ENCODE results near the gene PPEF2. TPM values are rescaled to one million over a fixed set of nuclear protein-coding genes. Genes with fewer than 3 reads are reported as not detected.

Gene PPEF2
- polyA plus RNA-seq, 2 of the 4 experiments (the other 2 are of a cell fraction): 0.03 TPM; not detected in 1

- WGBS (ENCODE audit: missing lambda C conversion rate): 90% methylated on average over 5 of the region's 5 CpGs
- no peaks in the 10 kb centered on the region for H3K9me3 ChIP-seq
- POLR2A ChIA-PET: interaction anchor here (0.7 kb wide), 1 partner anchor 48 kb away, joined by 3 read pairs; no protein-coding TSS in a partner anchor
- no peaks in the 10 kb centered on the region for H3K4me1 ChIP-seq
- no peak for ATAC-seq
- TF ChIP-seq, protein P1, sequence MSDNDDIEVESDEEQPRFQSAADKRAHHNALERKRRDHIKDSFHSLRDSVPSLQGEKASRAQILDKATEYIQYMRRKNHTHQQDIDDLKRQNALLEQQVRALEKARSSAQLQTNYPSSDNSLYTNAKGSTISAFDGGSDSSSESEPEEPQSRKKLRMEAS (IDR thresholded peaks at IDR 0.05): no peak
- no peak for TF ChIP-seq RAD21 (conservative IDR thresholded peaks at IDR 0.05 in 1 of 2, IDR thresholded peaks at IDR 0.05 in 1 of 2)
- DNase-seq (ENCODE audit: low read depth in 1 of 2, low spot score in 1 of 2): no peak
- H3K27ac ChIP-seq: no peak overlapping the region
- FAIRE-seq: no peak
- CTCF ChIA-PET: interaction anchor here (0.8 to 2.0 kb wide), 2 partner anchors 12 to 14 kb away, joined by 3 to 6 read pairs; no protein-coding TSS in a partner anchor
- no peak overlapping the region for H3K4me3 ChIP-seq
- no peak overlapping the region for H3K4me2 ChIP-seq
These were observed 7.2 kb upstream of the PPEF2 start for GRCh38 chr4:75909405-75909804.

- FAIRE-seq (no peak), ATAC-seq (no peak), DNase-seq (ENCODE audit: low read depth in 1 of 2, low spot score in 1 of 2) (no peak)
- Histone ChIP-seq H3K4me2 (no peak overlapping the region), H3K9me3 (no peaks in the 10 kb centered on the region), H3K27ac (no peak overlapping the region), H3K4me3 (no peak overlapping the region), H3K4me1 (no peaks in the 10 kb centered on the region)
- POLR2A ChIA-PET: no interaction called here
- 47% methylated on average over 3 of the region's 3 CpGs for WGBS (ENCODE audit: missing lambda C conversion rate)
- CTCF ChIA-PET: interaction anchor here (0.8 to 4.0 kb wide), 2 partner anchors 7 to 13 kb away, joined by 3 to 16 read pairs; no protein-coding TSS in a partner anchor
- TF ChIP-seq FOSB (CRISPR knock-in tag; IDR thresholded peaks at IDR 0.05) (no peak), RARB (CRISPR knock-in tag; IDR thresholded peaks at IDR 0.05) (no peak), CBX2 (IDR thresholded peaks at IDR 0.05; ENCODE audit: borderline replicate concordance, low read depth) (no peak), RNF2 (IDR thresholded peaks at IDR 0.05; ENCODE audit: borderline replicate concordance, low read depth) (no peak), RAD21 (conservative IDR thresholded peaks at IDR 0.05 in 1 of 2, IDR thresholded peaks at IDR 0.05 in 1 of 2) (no peak), EHMT2 (IDR thresholded peaks at IDR 0.05; ENCODE audit: low read depth) (no peak), ZC3H11A (IDR thresholded peaks at IDR 0.05) (no peak), HOXB5 (CRISPR knock-in tag; IDR thresholded peaks at IDR 0.05) (no peak), FOXS1 (CRISPR knock-in tag; IDR thresholded peaks at IDR 0.05) (no peak), BCL3 (IDR thresholded peaks at IDR 0.05) (no peak), TP53 (CRISPR knock-in tag; IDR thresholded peaks at IDR 0.05) (no peak), CTCF (IDR thresholded peaks at IDR 0.05) (no peak), CHD2 (IDR thresholded peaks at IDR 0.05; ENCODE audit: low read length, partially characterized antibody) (no peak), ATOH8 (CRISPR knock-in tag; IDR thresholded peaks at IDR 0.05; ENCODE audit: low read depth) (no peak), FOSL2 (IDR thresholded peaks at IDR 0.05) (no peak), FOSL2 (CRISPR knock-in tag; IDR thresholded peaks at IDR 0.05) (no peak)
- TF ChIP-seq, protein P2, sequence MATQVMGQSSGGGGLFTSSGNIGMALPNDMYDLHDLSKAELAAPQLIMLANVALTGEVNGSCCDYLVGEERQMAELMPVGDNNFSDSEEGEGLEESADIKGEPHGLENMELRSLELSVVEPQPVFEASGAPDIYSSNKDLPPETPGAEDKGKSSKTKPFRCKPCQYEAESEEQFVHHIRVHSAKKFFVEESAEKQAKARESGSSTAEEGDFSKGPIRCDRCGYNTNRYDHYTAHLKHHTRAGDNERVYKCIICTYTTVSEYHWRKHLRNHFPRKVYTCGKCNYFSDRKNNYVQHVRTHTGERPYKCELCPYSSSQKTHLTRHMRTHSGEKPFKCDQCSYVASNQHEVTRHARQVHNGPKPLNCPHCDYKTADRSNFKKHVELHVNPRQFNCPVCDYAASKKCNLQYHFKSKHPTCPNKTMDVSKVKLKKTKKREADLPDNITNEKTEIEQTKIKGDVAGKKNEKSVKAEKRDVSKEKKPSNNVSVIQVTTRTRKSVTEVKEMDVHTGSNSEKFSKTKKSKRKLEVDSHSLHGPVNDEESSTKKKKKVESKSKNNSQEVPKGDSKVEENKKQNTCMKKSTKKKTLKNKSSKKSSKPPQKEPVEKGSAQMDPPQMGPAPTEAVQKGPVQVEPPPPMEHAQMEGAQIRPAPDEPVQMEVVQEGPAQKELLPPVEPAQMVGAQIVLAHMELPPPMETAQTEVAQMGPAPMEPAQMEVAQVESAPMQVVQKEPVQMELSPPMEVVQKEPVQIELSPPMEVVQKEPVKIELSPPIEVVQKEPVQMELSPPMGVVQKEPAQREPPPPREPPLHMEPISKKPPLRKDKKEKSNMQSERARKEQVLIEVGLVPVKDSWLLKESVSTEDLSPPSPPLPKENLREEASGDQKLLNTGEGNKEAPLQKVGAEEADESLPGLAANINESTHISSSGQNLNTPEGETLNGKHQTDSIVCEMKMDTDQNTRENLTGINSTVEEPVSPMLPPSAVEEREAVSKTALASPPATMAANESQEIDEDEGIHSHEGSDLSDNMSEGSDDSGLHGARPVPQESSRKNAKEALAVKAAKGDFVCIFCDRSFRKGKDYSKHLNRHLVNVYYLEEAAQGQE (IDR thresholded peaks at IDR 0.05): no peak
- TF ChIP-seq, protein P1 (IDR thresholded peaks at IDR 0.05): no peak
These were observed 6.3 kb upstream of the PPEF2 start for GRCh38 chr4:75908555-75908954.

Measured in A549 (cell line).